Measurements from ENCODE around the gene NUDCD3. TPM values are rescaled to one million over a fixed set of nuclear protein-coding genes. Genes with fewer than 3 reads are reported as not detected.
A peak's percentile ranks its signal among the peaks of the same experiment; 100 is the strongest.

The NUDCD3 gene
- total and polyA plus RNA-seq, 4 experiments from 2014 or later, result 55.2 to 108 (median 80.9) TPM

DNA sequence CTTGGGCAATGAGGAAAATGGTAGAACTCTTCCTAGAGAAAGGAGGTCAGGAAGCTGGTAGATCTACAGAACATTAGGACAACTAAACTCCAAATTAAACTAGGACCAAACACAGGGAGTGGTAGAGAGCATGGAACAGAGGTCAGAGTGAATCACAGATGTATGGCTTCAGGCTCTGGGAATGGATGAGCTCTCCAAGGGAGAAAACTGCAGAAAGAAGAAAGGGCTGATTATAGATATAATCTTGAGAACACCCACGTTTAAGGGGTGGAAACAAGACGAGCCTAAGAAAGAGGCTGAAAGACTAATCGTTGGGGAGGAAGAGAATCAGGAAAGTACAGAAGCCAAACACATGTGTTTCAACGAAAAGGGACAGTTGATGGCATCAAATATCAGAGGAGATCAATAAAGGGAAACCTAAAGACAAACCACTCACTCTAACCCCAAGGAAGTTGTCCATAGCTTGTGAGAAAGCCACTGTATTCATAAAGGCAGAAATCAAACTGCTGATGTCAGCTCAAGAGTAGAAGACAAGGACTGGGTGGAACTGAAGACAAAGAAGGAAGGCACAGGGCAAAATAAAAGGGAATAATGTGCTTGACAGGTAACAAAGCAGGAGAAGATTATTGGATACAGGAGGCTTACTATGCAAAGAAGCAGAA lies 41.4 kb downstream of the NUDCD3 start:
- H3K27ac ChIP-seq (ENCODE audit: low read depth, low read length), result no peak overlapping the region
- intact Hi-C loops (cut with micrococcal nuclease), result no loop called here
- peaks cover 39 to 83% (median 57%) of the 10 kb centered on the region in 4 donors for H3K4me1 Mint-ChIP-seq
- H3K27me3 Mint-ChIP-seq, result no peaks in the 10 kb centered on the region
- H3K9me3 Mint-ChIP-seq, result peaks cover 0 to 2% (median 0%) of the 10 kb centered on the region in 8 donors
- H3K27me3 ChIP-seq (ENCODE audit: insufficient read depth, low read length), result no peaks in the 10 kb centered on the region
- no peaks in the 10 kb centered on the region for H3K9me3 ChIP-seq (ENCODE audit: control insufficient read depth in 1 of 2, low read length in 2 of 2)
- H3K4me3 Mint-ChIP-seq, result peak overlapping the region in 2 of 8 donors; percentile 11 to 33
- H3K4me3 ChIP-seq (ENCODE audit: low read length in 2 of 2), result no peak overlapping the region
- H3K36me3 Mint-ChIP-seq, result peaks cover 52 to 71% of the 10 kb centered on the region in 2 donors
- peaks cover 27% of the 10 kb centered on the region for H3K4me1 ChIP-seq (ENCODE audit: insufficient read depth, low read length)
- ChIA-PET POLR2A (ENCODE audit: partially characterized antibody) (interaction anchor here (1.2 kb wide), 1 partner anchor 11 kb away, joined by 3 read pairs; no protein-coding TSS in a partner anchor), CTCF (ENCODE audit: partially characterized antibody) (interaction anchor here (1.0 to 1.7 kb wide), 3 partner anchors 13 to 208 kb away, joined by 3 read pairs; no protein-coding TSS in a partner anchor)
- peaks cover 37% of the 10 kb centered on the region for H3K36me3 ChIP-seq (ENCODE audit: insufficient read depth, low read length)
- peak overlapping the region in 4 of 7 donors; percentile 4 to 71 (median 45) for H3K27ac Mint-ChIP-seq
- DNase-seq, result no peak

- no peak overlapping the region for H3K27ac ChIP-seq (ENCODE audit: low read depth, low read length)
- intact Hi-C loops (cut with micrococcal nuclease), result no loop called here
- Mint-ChIP-seq H3K27me3 (no peaks in the 10 kb centered on the region), H3K36me3 (peaks cover 52 to 69% of the 10 kb centered on the region in 2 donors), H3K4me1 (peaks cover 38 to 75% (median 53%) of the 10 kb centered on the region in 4 donors), H3K27ac (peak overlapping the region in 2 of 7 donors; percentile 32 to 47), H3K9me3 (peaks cover 0 to 2% (median 0%) of the 10 kb centered on the region in 8 donors), H3K4me3 (no peak overlapping the region)
- H3K27me3 ChIP-seq (ENCODE audit: insufficient read depth, low read length), result no peaks in the 10 kb centered on the region
- H3K36me3 ChIP-seq (ENCODE audit: insufficient read depth, low read length), result peaks cover 37% of the 10 kb centered on the region
- ChIA-PET CTCF (ENCODE audit: partially characterized antibody) (interaction anchor here (1.1 to 1.7 kb wide), 2 partner anchors 14 to 207 kb away, joined by 3 read pairs; no protein-coding TSS in a partner anchor), POLR2A (ENCODE audit: partially characterized antibody) (interaction anchor here (1.2 kb wide), 1 partner anchor 12 kb away, joined by 3 read pairs; no protein-coding TSS in a partner anchor)
- no peak for DNase-seq
- H3K9me3 ChIP-seq (ENCODE audit: control insufficient read depth in 1 of 2, low read length in 2 of 2), result no peaks in the 10 kb centered on the region
- peaks cover 27% of the 10 kb centered on the region for H3K4me1 ChIP-seq (ENCODE audit: insufficient read depth, low read length)
- no peak overlapping the region for H3K4me3 ChIP-seq (ENCODE audit: low read length in 2 of 2)
Measured at GRCh38 chr7:44447874-44448425, 42.5 kb downstream of the NUDCD3 start.

GRCh38 chr7:44445986-44446671 lies 44.3 kb downstream of the NUDCD3 start:
- H3K36me3 ChIP-seq (ENCODE audit: insufficient read depth, low read length), result peaks cover 31% of the 10 kb centered on the region
- no peak overlapping the region for H3K4me3 Mint-ChIP-seq

GRCh38 chr7:44441079-44441478 lies 49.4 kb downstream of the NUDCD3 start:
- peaks cover 13% of the 10 kb centered on the region for H3K4me1 ChIP-seq (ENCODE audit: insufficient read depth, low read length)
- H3K4me1 Mint-ChIP-seq, result peaks cover 50 to 81% (median 62%) of the 10 kb centered on the region in 4 donors
- H3K4me3 Mint-ChIP-seq, result peak overlapping the region in 1 of 8 donors; percentile 35
- H3K4me3 ChIP-seq (ENCODE audit: low read length in 2 of 2), result no peak overlapping the region
- H3K9me3 ChIP-seq (ENCODE audit: control insufficient read depth in 1 of 2, low read length in 2 of 2), result no peaks in the 10 kb centered on the region
- H3K27me3 Mint-ChIP-seq, result no peaks in the 10 kb centered on the region
- H3K36me3 ChIP-seq (ENCODE audit: insufficient read depth, low read length), result peaks cover 12% of the 10 kb centered on the region
- peak overlapping the region in 5 of 7 donors; percentile 14 to 62 (median 38) for H3K27ac Mint-ChIP-seq
- DNase-seq, result no peak
- H3K27me3 ChIP-seq (ENCODE audit: insufficient read depth, low read length), result no peaks in the 10 kb centered on the region
- H3K36me3 Mint-ChIP-seq, result peaks cover 24 to 27% of the 10 kb centered on the region in 2 donors
- no peak overlapping the region for H3K27ac ChIP-seq (ENCODE audit: low read depth, low read length)
- ChIA-PET POLR2A (ENCODE audit: partially characterized antibody) (interaction anchor here (0.6 to 1.1 kb wide), 2 partner anchors 12 to 37 kb away, joined by 3 read pairs; no protein-coding TSS in a partner anchor), CTCF (ENCODE audit: partially characterized antibody) (no interaction called here)
- peaks cover 0 to 2% (median 0%) of the 10 kb centered on the region in 8 donors for H3K9me3 Mint-ChIP-seq
- intact Hi-C loops (cut with micrococcal nuclease), result no loop called here

More at GRCh38 chr7:44445986-44446671, 44.3 kb downstream of the NUDCD3 start:
- intact Hi-C loops (cut with micrococcal nuclease), result no loop called here
- Histone ChIP-seq H3K27me3 (ENCODE audit: insufficient read depth, low read length) (no peaks in the 10 kb centered on the region), H3K4me3 (ENCODE audit: low read length in 2 of 2) (no peak overlapping the region), H3K9me3 (ENCODE audit: control insufficient read depth in 1 of 2, low read length in 2 of 2) (no peaks in the 10 kb centered on the region), H3K4me1 (ENCODE audit: insufficient read depth, low read length) (peaks cover 25% of the 10 kb centered on the region), H3K27ac (ENCODE audit: low read depth, low read length) (no peak overlapping the region)
- Mint-ChIP-seq H3K4me1 (peaks cover 43 to 73% (median 57%) of the 10 kb centered on the region in 4 donors), H3K9me3 (peaks cover 0 to 2% (median 0%) of the 10 kb centered on the region in 8 donors), H3K36me3 (peaks cover 48 to 61% of the 10 kb centered on the region in 2 donors), H3K27ac (peak overlapping the region in 1 of 7 donors; percentile 5), H3K27me3 (no peaks in the 10 kb centered on the region)
- ChIA-PET POLR2A (ENCODE audit: partially characterized antibody) (no interaction called here), CTCF (ENCODE audit: partially characterized antibody) (no interaction called here)
- DNase-seq, result no peak

GRCh38 chr7:44440577-44441078 lies 49.8 kb downstream of the NUDCD3 start:
- no peaks in the 10 kb centered on the region for H3K27me3 Mint-ChIP-seq
- Histone ChIP-seq H3K4me1 (ENCODE audit: insufficient read depth, low read length) (peaks cover 13% of the 10 kb centered on the region), H3K9me3 (ENCODE audit: control insufficient read depth in 1 of 2, low read length in 2 of 2) (no peaks in the 10 kb centered on the region), H3K36me3 (ENCODE audit: insufficient read depth, low read length) (peaks cover 8% of the 10 kb centered on the region), H3K27ac (ENCODE audit: low read depth, low read length) (no peak overlapping the region), H3K27me3 (ENCODE audit: insufficient read depth, low read length) (no peaks in the 10 kb centered on the region), H3K4me3 (ENCODE audit: low read length in 2 of 2) (no peak overlapping the region)
- peaks cover 52 to 81% (median 63%) of the 10 kb centered on the region in 4 donors for H3K4me1 Mint-ChIP-seq
- peaks cover 0 to 2% (median 0%) of the 10 kb centered on the region in 8 donors for H3K9me3 Mint-ChIP-seq
- POLR2A ChIA-PET (ENCODE audit: partially characterized antibody), result interaction anchor here (0.6 kb wide), 1 partner anchor 37 kb away, joined by 3 read pairs; no protein-coding TSS in a partner anchor
- peak overlapping the region in 1 of 8 donors; percentile 35 for H3K4me3 Mint-ChIP-seq
- DNase-seq, result no peak
- CTCF ChIA-PET (ENCODE audit: partially characterized antibody), result no interaction called here
- peak overlapping the region in 4 of 7 donors; percentile 14 to 62 (median 26) for H3K27ac Mint-ChIP-seq
- intact Hi-C loops (cut with micrococcal nuclease), result no loop called here
- H3K36me3 Mint-ChIP-seq, result peaks cover 19 to 23% of the 10 kb centered on the region in 2 donors

DNA sequence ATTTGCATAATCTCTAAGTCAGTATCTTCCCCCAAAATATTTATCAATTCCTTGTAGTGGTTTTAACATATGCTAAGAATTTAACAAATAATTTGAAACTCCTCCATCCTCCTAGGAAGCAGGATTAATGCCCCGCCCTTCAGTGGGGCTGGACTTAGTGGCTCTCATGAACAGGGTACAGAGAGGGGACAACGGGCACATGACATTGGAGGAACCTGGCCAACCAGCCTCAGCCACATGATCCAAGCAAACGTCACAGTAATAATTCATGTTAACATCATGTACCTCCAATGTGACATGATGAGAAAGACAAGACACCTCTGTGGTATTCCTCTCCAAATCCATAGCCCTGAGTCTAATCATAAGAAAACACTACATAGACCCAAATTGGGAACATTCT lies 50.5 kb downstream of the NUDCD3 start:
- H3K36me3 Mint-ChIP-seq, result peaks cover 12 to 16% of the 10 kb centered on the region in 2 donors
- ChIA-PET CTCF (ENCODE audit: partially characterized antibody) (no interaction called here), POLR2A (ENCODE audit: partially characterized antibody) (no interaction called here)
- no peaks in the 10 kb centered on the region for H3K27me3 Mint-ChIP-seq
- intact Hi-C loops (cut with micrococcal nuclease), result no loop called here
- DNase-seq, result no peak
- Histone ChIP-seq H3K9me3 (ENCODE audit: control insufficient read depth in 1 of 2, low read length in 2 of 2) (no peaks in the 10 kb centered on the region), H3K36me3 (ENCODE audit: insufficient read depth, low read length) (peaks cover under 1% of the 10 kb centered on the region), H3K4me3 (ENCODE audit: low read length in 2 of 2) (no peak overlapping the region), H3K4me1 (ENCODE audit: insufficient read depth, low read length) (peaks cover 13% of the 10 kb centered on the region), H3K27ac (ENCODE audit: low read depth, low read length) (no peak overlapping the region), H3K27me3 (ENCODE audit: insufficient read depth, low read length) (no peaks in the 10 kb centered on the region)
- no peaks in the 10 kb centered on the region for H3K9me3 Mint-ChIP-seq
- no peak overlapping the region for H3K4me3 Mint-ChIP-seq
- peak overlapping the region in 1 of 7 donors; percentile 14 for H3K27ac Mint-ChIP-seq
- peaks cover 52 to 79% (median 60%) of the 10 kb centered on the region in 4 donors for H3K4me1 Mint-ChIP-seq
